GM12864 (cell line): ENCODE measurements around the gene TMEM108.

Source experiments
- DNase-seq: peaks from one replicate; pipeline ENCODE4 v3.0.0-alpha.2; 2011; ENCODE audit warnings: low read depth
- H3K4me3 ChIP-seq: 2 replicates; pipeline ENCODE4 v1.5.1; 2011; ENCODE audit warnings: mild to moderate bottlenecking, low read depth, low read length, control low read depth
- TF ChIP-seq, protein P1 (sequence below): IDR thresholded peaks from 2 replicates; pipeline ENCODE4 v1.5.1; 2011; ENCODE audit warnings: low read depth, mild to moderate bottlenecking, moderate library complexity, low read length, control low read depth, inconsistent platforms; ENCODE audit errors: missing control alignments

TMEM108 gene

DNA sequence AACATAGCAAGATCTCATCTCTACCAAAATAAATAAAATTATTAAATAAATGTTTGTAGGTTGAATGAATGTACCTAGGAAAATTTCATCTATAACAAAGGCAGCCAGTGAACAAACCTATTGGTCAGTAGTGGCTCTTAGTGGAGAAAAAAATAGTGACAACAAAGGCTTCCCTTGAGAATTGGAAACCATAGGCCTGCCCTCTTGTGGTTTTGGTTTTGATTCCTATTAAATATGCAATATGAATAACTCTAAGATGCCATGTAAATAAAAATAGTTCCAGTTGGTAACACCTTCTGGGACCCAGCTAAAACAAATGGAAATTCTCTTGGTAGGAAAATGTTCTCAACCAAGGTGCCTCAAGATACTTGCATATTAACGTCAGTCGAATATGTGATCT lies 216.0 kb downstream of the TMEM108 start:
- no peak for DNase-seq
- H3K4me3 ChIP-seq = no peak overlapping the region
- TF ChIP-seq, protein P1, sequence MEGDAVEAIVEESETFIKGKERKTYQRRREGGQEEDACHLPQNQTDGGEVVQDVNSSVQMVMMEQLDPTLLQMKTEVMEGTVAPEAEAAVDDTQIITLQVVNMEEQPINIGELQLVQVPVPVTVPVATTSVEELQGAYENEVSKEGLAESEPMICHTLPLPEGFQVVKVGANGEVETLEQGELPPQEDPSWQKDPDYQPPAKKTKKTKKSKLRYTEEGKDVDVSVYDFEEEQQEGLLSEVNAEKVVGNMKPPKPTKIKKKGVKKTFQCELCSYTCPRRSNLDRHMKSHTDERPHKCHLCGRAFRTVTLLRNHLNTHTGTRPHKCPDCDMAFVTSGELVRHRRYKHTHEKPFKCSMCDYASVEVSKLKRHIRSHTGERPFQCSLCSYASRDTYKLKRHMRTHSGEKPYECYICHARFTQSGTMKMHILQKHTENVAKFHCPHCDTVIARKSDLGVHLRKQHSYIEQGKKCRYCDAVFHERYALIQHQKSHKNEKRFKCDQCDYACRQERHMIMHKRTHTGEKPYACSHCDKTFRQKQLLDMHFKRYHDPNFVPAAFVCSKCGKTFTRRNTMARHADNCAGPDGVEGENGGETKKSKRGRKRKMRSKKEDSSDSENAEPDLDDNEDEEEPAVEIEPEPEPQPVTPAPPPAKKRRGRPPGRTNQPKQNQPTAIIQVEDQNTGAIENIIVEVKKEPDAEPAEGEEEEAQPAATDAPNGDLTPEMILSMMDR = no peak

DNA sequence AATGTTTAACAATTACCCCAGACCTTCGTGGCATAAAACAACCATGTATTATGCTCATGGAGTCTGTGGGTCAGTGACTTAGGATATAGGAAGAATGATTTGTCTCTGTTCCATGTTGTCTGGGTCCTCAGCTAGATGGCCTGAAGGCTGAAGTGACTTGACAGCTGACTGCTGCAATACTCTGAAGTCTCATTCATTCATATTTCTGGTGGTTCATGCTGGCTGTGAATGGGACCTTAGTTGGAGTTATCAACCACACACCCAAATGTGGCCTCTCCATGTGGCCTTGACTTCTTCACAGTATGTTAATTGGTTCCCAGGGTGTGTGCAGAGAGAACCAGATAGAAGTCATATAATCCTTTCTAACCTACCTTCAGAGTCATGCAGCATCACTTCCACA lies 216.5 kb downstream of the TMEM108 start:
- H3K4me3 ChIP-seq = no peak overlapping the region
- TF ChIP-seq, protein P1 = no peak
- DNase-seq = no peak

DNA sequence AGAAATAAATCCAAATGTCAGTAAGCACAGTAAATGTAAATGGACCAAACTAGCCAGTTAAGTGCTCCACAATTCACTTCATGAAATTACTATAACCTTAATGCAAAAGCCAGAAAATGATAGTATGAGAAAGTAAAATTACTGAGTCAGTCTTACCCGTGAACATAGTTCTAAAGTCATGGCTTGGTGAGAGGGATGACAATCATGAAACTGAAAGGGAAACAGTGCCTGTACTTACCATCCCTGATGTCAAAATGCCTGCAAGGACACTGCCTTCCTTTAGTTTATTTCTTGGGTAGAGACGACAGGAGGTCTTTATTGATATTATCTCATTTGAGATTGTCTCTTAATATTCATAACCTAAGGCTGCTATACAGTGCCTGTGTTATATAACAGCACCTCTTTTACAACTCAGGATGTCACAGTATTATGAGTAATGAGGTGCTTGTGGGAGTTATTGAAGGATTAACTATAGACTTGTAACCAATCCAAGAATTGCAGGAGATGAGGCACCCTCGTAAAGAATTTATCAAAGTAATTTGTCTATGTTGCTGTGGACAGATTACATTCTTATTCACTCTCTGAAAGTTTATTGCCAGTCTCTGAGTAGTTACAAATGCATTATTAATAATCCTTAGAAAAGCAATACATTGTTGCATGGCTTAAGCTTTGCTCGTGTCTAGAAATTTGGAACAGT lies 218.7 kb downstream of the TMEM108 start:
- no peak overlapping the region for H3K4me3 ChIP-seq
- TF ChIP-seq, protein P1 = no peak
- DNase-seq = no peak

- H3K4me3 ChIP-seq = no peak overlapping the region
- no peak for DNase-seq
- TF ChIP-seq, protein P1 = no peak
Measured at GRCh38 chr3:133258358-133258757, 220.2 kb downstream of the TMEM108 start.

- TF ChIP-seq, protein P1 = no peak
- DNase-seq = no peak
- no peak overlapping the region for H3K4me3 ChIP-seq
Measured at GRCh38 chr3:133259767-133260166, 221.6 kb downstream of the TMEM108 start.

DNA sequence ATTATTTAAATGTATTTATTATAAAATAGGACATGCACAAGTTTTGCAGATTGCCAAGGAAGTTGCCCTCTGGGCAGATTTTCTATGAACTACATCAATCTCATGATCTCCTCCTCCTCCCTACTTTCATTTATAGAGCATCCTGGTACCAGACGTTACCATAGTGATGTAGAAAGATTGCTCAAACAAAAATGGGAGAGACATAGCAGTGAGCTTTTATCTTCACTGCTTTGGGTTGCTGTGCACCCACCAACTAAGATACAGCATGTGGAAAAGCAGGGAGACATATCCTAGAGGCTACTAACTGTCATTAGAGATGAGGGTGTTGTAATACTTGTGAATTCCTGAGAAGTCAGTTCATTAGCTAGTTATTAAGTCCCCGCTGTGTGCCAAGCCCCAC lies 224.1 kb downstream of the TMEM108 start:
- H3K4me3 ChIP-seq = no peak overlapping the region
- no peak for DNase-seq

More for the DNA sequence above, 224.1 kb downstream of the TMEM108 start:
- TF ChIP-seq, protein P1 = no peak
